ENCODE data around the gene ZNF536. TPM values are rescaled to one million over a fixed set of nuclear protein-coding genes. Genes with fewer than 3 reads are reported as not detected.

Gene ZNF536
- total and polyA plus RNA-seq, 2 of the 4 experiments (the other 2 are of a cell fraction): not detected

GRCh38 chr19:30364866-30365800 is 7.1 kb upstream of the ZNF536 start:
- Histone ChIP-seq H4K8ac (ENCODE audit: low read depth in 2 of 2, low read length in 2 of 2) (no peak overlapping the region), H3K14ac (replicated peaks; ENCODE audit: low read depth, low read length) (no peak overlapping the region), H2BK15ac (ENCODE audit: low read depth, low read length) (no peak overlapping the region), H2AK9ac (replicated peaks; ENCODE audit: low read depth, low read length, poor library complexity) (no peak overlapping the region), H3K56ac (ENCODE audit: extremely low read depth, insufficient read depth, low read length) (no peak overlapping the region), H3K18ac (ENCODE audit: low read depth, low read length) (no peak overlapping the region), H2AK5ac (ENCODE audit: low read depth, low read length) (no peak overlapping the region), H4K91ac (ENCODE audit: insufficient read depth, low read depth, low read length) (no peak overlapping the region), H3K4me1 (ENCODE audit: control insufficient read depth, insufficient read depth, low read length) (no peaks in the 10 kb centered on the region), H3K79me1 (ENCODE audit: low read depth in 1 of 2, low read length in 2 of 2) (no peaks in the 10 kb centered on the region), H3K9me3 (ENCODE audit: control insufficient read depth, insufficient read depth, low read length) (peaks cover 21% of the 10 kb centered on the region), H2BK5ac (ENCODE audit: low read depth, low read length, poor library complexity, severe bottlenecking) (no peak overlapping the region), H3K23ac (ENCODE audit: low read depth, low read length) (no peak overlapping the region), H4K5ac (ENCODE audit: low read depth, low read length) (no peak overlapping the region), H3K27me3 (ENCODE audit: control insufficient read depth, insufficient read depth, low read length) (no peaks in the 10 kb centered on the region), H3K4me2 (ENCODE audit: low read depth, low read length) (no peak overlapping the region), H3K9me1 (ENCODE audit: insufficient read depth, low read length) (no peaks in the 10 kb centered on the region), H3K27ac (ENCODE audit: insufficient read depth, low read length) (no peak overlapping the region), H3K4ac (ENCODE audit: low read depth, low read length) (no peak overlapping the region), H3K36me3 (ENCODE audit: control insufficient read depth, insufficient read depth, low read length) (no peaks in the 10 kb centered on the region), H3K4me3 (ENCODE audit: insufficient read depth, low read depth, low read length) (no peak overlapping the region), H2AFZ (replicated peaks; ENCODE audit: low read length, poor library complexity) (no peak overlapping the region), H2BK20ac (ENCODE audit: low read depth, low read length) (no peak overlapping the region), H4K20me1 (ENCODE audit: insufficient read depth, low read length) (no peaks in the 10 kb centered on the region), H2BK120ac (ENCODE audit: low read depth, low read length) (no peak overlapping the region), H3K9ac (ENCODE audit: low read depth, low read length) (no peak overlapping the region)
- DNase-seq (no peak), ATAC-seq (ENCODE audit: low read depth) (no peak)
- whole genome bisulfite sequencing, 2 experiments (ENCODE audit: extremely low coverage in 2 of 2, insufficient read length in 1 of 2): no CpG with 5 or more reads among the region's 10 CpGs
- POLR2A ChIA-PET (ENCODE audit: unreplicated experiment): no interaction called here
- TF ChIP-seq MAZ (IDR thresholded peaks at IDR 0.05; ENCODE audit: borderline replicate concordance, low read depth, low read length) (no peak), POLR2A (IDR thresholded peaks at IDR 0.05; ENCODE audit: low read depth, low read length) (no peak), RAD21 (IDR thresholded peaks at IDR 0.05; ENCODE audit: low read length) (no peak), MXI1 (IDR thresholded peaks at IDR 0.05; ENCODE audit: borderline replicate concordance, low read depth, low read length) (no peak), CHD1 (IDR thresholded peaks at IDR 0.05; ENCODE audit: low read depth, low read length) (no peak), MAFK (IDR thresholded peaks at IDR 0.05; ENCODE audit: low read depth, low read length) (no peak), USF2 (IDR thresholded peaks at IDR 0.05; ENCODE audit: low read depth, low read length) (no peak), NFE2L2 (IDR thresholded peaks at IDR 0.05; ENCODE audit: low read depth, low read length) (no peak), ELK1 (IDR thresholded peaks at IDR 0.05; ENCODE audit: borderline replicate concordance, low read depth, low read length) (no peak), CEBPB (IDR thresholded peaks at IDR 0.05; ENCODE audit: low read depth, low read length) (no peak), BHLHE40 (IDR thresholded peaks at IDR 0.05; ENCODE audit: low read depth, low read length) (no peak), RCOR1 (IDR thresholded peaks at IDR 0.05; ENCODE audit: insufficient replicate concordance, low read length) (no peak), FOS (IDR thresholded peaks at IDR 0.05; ENCODE audit: low read depth, low read length) (no peak)
- BruUV-seq (replicated peaks): no TSS peak
- in situ Hi-C loops (cut with MboI; ENCODE audit: low sequenced_read_pairs) (no loop called here), intact Hi-C loops (cut with micrococcal nuclease) (no loop called here), dilution Hi-C loops (cut with HindIII; ENCODE audit: low sequenced_read_pairs, unreplicated experiment) (no loop called here)
- CTCF ChIA-PET: no interaction called here

All from IMR-90 (cell line).